GM21529 (cell line): ENCODE results near the gene RHOH.
A peak's percentile ranks its signal among the peaks of the same experiment; 100 is the strongest.
"Not testable (repeated sequence)": the region's sequence is repeated elsewhere in the genome, so short reads cannot be mapped to it uniquely, and the experiment has no call there.

ENCODE experiments used
- ATAC-seq: cut with Tn5 transposase; IDR thresholded peaks from one replicate; pipeline ENCODE4 v1.9.1; 2021; ENCODE audit not compliant: unreplicated experiment

The RHOH gene

GRCh38 chr4:40196724-40197281 is at the start of gene RHOH:
Gene RHOH, plus strand, starts transcription at chr4:40197031. Its CDS starts 46,356 bp downstream, at chr4:40243387.
- ATAC-seq: no peak

- not testable (repeated sequence) for ATAC-seq
These were observed 49.3 kb upstream of the RHOH start for GRCh38 chr4:40147490-40147889.

- ATAC-seq: peak; percentile 62
These were observed 46.9 kb upstream of the RHOH start for GRCh38 chr4:40149960-40150385.

- no peak for ATAC-seq
These were observed 45.9 kb upstream of the RHOH start for GRCh38 chr4:40150932-40151331.

- ATAC-seq: no peak
These were observed 44.2 kb upstream of the RHOH start for GRCh38 chr4:40152637-40153036.

GRCh38 chr4:40157436-40157835 is 39.4 kb upstream of the RHOH start:
- no peak for ATAC-seq

- ATAC-seq: no peak
These were observed 36.6 kb upstream of the RHOH start for GRCh38 chr4:40160258-40160657.

- no peak for ATAC-seq
These were observed 32.4 kb upstream of the RHOH start for GRCh38 chr4:40164459-40164858.

GRCh38 chr4:40165916-40166315 is 30.9 kb upstream of the RHOH start:
- ATAC-seq: no peak

GRCh38 chr4:40168070-40168469 is 28.8 kb upstream of the RHOH start:
- no peak for ATAC-seq

- peak; percentile 50 for ATAC-seq
These were observed 26.2 kb upstream of the RHOH start for GRCh38 chr4:40170588-40170987.

GRCh38 chr4:40173470-40173875 is 23.4 kb upstream of the RHOH start:
- peak; percentile 83 for ATAC-seq

GRCh38 chr4:40176602-40177001 is 20.2 kb upstream of the RHOH start:
- ATAC-seq: no peak

- ATAC-seq: no peak
These were observed 19.2 kb upstream of the RHOH start for GRCh38 chr4:40177591-40177990.

- no peak for ATAC-seq
These were observed 18.2 kb upstream of the RHOH start for GRCh38 chr4:40178672-40179071.

GRCh38 chr4:40179360-40179759 is 17.5 kb upstream of the RHOH start:
- no peak for ATAC-seq

GRCh38 chr4:40180356-40180755 is 16.5 kb upstream of the RHOH start:
- ATAC-seq: no peak

GRCh38 chr4:40182001-40182400 is 14.8 kb upstream of the RHOH start:
- ATAC-seq: no peak

- no peak for ATAC-seq
These were observed 13.9 kb upstream of the RHOH start for GRCh38 chr4:40182954-40183353.

GRCh38 chr4:40183615-40184411 is 13.0 kb upstream of the RHOH start:
- peak; percentile 39 for ATAC-seq

- ATAC-seq: peak; percentile 60
These were observed 10.8 kb upstream of the RHOH start for GRCh38 chr4:40185830-40186664.

GRCh38 chr4:40186665-40187014 is 10.2 kb upstream of the RHOH start:
- no peak for ATAC-seq
